GM06990 (cell line): Measurements from ENCODE around the gene KIF2A.

ENCODE experiments used
- DNase-seq: peaks from one replicate; pipeline ENCODE4 v3.0.0-alpha.2; 2011; ENCODE audit not compliant: insufficient read length; ENCODE audit errors: extremely low read depth
- H3K27me3 ChIP-seq: replicated peaks from 2 replicates; pipeline ENCODE4 v1.6.0; 2011; ENCODE audit warnings: low read length; ENCODE audit not compliant: control insufficient read depth, insufficient read depth
- H3K36me3 ChIP-seq: 2 replicates; pipeline ENCODE4 v1.5.1; 2011; ENCODE audit warnings: low read length; ENCODE audit not compliant: control insufficient read depth, insufficient read depth
- H3K4me3 ChIP-seq: replicated peaks from 2 replicates; pipeline ENCODE4 v1.5.1; 2011; ENCODE audit warnings: low read depth, mild to moderate bottlenecking, control low read depth, low read length
- TF ChIP-seq, protein P1 (sequence below): IDR thresholded peaks from 2 replicates; pipeline ENCODE4 v1.5.1; 2011; ENCODE audit warnings: low read length, control low read depth, mild to moderate bottlenecking, inconsistent platforms; ENCODE audit not compliant: insufficient read depth, poor library complexity, severe bottlenecking

Gene KIF2A

DNA sequence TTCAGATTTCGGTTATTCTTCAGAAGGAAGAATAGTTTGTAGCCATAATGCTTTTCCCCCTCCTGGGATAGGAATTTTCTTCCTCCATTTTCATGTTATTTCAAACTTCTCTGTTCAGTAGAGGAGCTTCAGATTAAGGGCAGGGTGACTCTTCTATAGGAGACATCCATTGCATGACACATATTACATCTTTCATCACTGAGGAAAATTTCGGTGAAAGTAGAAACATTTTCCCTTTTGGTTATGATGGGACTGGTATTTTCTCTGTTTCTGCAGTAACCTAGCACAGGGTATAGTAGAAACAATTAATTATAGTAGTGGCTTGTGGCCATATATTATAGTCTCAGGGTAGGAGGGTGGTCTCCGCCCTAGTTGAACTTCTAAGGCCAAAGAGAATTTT lies 107.7 kb downstream of the KIF2A start:
- TF ChIP-seq, protein P1, sequence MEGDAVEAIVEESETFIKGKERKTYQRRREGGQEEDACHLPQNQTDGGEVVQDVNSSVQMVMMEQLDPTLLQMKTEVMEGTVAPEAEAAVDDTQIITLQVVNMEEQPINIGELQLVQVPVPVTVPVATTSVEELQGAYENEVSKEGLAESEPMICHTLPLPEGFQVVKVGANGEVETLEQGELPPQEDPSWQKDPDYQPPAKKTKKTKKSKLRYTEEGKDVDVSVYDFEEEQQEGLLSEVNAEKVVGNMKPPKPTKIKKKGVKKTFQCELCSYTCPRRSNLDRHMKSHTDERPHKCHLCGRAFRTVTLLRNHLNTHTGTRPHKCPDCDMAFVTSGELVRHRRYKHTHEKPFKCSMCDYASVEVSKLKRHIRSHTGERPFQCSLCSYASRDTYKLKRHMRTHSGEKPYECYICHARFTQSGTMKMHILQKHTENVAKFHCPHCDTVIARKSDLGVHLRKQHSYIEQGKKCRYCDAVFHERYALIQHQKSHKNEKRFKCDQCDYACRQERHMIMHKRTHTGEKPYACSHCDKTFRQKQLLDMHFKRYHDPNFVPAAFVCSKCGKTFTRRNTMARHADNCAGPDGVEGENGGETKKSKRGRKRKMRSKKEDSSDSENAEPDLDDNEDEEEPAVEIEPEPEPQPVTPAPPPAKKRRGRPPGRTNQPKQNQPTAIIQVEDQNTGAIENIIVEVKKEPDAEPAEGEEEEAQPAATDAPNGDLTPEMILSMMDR = no peak
- peak overlapping the region; percentile 72 for H3K4me3 ChIP-seq
- no peak for DNase-seq
- no peaks in the 10 kb centered on the region for H3K27me3 ChIP-seq
- H3K36me3 ChIP-seq = no peaks in the 10 kb centered on the region

GRCh38 chr5:62418462-62419076 lies 112.6 kb downstream of the KIF2A start:
- no peak for DNase-seq
- no peak overlapping the region for H3K4me3 ChIP-seq
- H3K36me3 ChIP-seq = no peaks in the 10 kb centered on the region
- TF ChIP-seq, protein P1 = no peak
- H3K27me3 ChIP-seq = no peaks in the 10 kb centered on the region

DNA sequence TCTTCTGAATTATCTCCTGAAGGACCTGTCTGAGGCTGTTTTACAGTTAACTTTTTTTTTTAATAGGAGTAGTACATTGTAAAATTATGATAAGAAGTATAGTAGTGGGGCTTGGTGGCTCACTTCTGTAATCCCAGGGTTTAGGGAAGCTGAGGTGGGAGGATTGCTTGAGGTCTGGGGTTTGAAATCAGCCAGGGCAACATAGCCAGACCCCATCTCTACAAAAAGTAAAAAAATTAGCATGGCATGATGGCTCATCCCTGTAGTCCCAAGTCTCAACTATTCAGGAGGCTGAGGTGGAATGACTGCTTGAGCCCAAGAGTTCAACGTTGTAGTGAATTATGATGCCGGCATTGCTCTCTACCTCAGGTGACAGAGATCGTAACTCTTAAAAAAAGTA lies 113.6 kb downstream of the KIF2A start:
- Histone ChIP-seq H3K36me3 (no peaks in the 10 kb centered on the region), H3K27me3 (no peaks in the 10 kb centered on the region), H3K4me3 (no peak overlapping the region)
- DNase-seq = no peak
- TF ChIP-seq, protein P1 = no peak

DNA sequence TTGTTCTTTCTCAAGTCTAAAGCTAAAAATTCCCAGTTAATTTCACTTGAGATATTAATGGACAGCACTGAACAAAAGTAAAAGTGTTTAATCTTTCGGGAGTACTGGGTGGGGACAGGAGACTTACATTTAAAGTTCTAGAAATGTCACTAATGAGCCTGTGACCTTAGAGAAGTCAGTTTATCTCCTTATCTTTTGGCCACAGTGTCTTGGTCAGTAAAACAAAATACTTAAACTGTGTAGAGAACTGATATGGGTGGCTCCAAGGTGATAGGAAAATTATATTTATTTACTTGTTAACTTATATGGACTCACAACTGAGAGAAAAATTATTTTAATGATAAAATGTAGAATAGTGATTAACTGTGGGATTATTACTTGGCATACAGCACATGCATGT lies 115.4 kb downstream of the KIF2A start:
- no peak overlapping the region for H3K4me3 ChIP-seq
- no peaks in the 10 kb centered on the region for H3K36me3 ChIP-seq
- H3K27me3 ChIP-seq = no peaks in the 10 kb centered on the region
- DNase-seq = no peak
- TF ChIP-seq, protein P1 = no peak

DNA sequence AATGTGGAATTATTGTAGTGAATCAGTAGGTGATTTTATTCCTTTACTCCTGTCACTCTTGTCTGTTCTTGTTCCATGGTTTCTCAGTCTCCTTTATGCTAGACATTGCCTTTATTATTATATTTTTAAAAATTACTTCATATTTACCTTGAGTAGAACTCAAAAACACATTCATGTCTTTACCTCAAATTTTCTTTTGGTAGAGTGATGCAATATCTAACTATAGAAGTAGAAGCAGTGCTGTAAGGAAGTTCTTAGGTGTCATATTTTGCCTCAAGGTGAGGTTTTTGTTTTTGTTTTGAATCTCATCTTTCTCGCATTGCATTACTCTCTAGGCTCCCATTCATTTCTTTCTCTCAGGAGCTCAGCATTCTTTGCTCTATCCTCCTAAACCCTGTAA lies 118.8 kb downstream of the KIF2A start:
- no peak overlapping the region for H3K4me3 ChIP-seq
- TF ChIP-seq, protein P1 = no peak
- no peaks in the 10 kb centered on the region for H3K36me3 ChIP-seq
- H3K27me3 ChIP-seq = no peaks in the 10 kb centered on the region
- DNase-seq = no peak
